ENCODE results near the gene NUAK1.

Gene NUAK1

DNA sequence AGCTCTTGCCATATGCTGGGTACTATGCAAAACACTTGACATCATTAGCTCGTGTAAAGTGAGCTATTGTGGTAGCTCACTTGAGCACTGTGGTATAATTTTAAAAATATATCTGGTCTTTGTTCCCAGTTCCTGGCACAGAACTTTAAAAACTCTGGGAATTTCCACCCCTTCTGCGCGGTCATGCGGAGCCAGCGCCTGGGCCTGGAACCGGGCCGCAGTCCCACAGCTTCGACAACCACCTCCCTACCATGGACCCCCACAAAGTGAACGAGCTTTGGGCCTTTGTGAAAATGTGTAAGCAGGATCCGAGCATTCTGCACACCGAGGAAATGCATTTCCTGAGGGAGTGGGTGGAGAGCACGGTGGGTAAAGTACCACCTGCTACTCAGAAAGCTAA is 123.1 kb downstream of the NUAK1 start:
- in situ Hi-C loops (cut with MboI; ENCODE audit: low sequenced_read_pairs) = no loop called here

DNA sequence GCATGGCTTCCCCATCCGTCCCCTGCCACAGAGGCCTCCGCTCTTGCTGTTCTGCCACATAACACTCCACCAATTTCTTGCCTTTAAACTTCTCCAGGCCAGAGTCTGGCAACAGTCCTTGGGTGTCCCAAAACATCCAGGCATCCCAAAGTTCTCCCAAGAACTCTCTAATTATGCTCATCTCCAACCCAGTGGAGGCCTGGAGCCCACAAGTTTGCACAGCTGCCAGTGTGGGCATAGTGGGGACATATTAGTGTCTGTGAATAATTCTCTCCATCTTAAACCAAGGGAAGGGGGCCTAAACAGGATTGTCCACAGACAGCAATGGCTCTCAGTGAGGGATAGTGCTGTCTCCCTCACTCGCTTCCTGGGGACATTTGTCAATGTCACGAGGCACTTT is 124.8 kb downstream of the NUAK1 start:
- in situ Hi-C loops (cut with MboI; ENCODE audit: low sequenced_read_pairs) = no loop called here
